K562 (cell line): ENCODE results near the gene IL10RB. TPM values are rescaled to one million over a fixed set of nuclear protein-coding genes. Genes with fewer than 3 reads are reported as not detected.

Experiments used
- CCNT2 ChIP-seq: IDR thresholded peaks from 2 replicates; pipeline ENCODE4 v1.6.1; 2011; ENCODE audit warnings: borderline replicate concordance, low read depth, mild to moderate bottlenecking, moderate library complexity, mixed read lengths, low read length; ENCODE audit not compliant: insufficient read length; ENCODE audit errors: extremely low read depth
- CEBPB ChIP-seq: fragments of 450-650 bp; IDR thresholded peaks from 2 replicates; pipeline ENCODE4 v1.6.1; 2016; ENCODE audit warnings: missing genetic modification characterization, missing compliant biosample characterization
- CLOCK ChIP-seq: fragments of 250-450 bp; sonication (Bioruptor Pico); IDR thresholded peaks from 2 replicates; pipeline ENCODE4 v1.4.0; 2020; ENCODE audit warnings: mild to moderate bottlenecking, moderate library complexity, borderline replicate concordance
- COPS2 ChIP-seq: fragments of 450-650 bp; conservative IDR thresholded peaks from 2 replicates; pipeline ENCODE4 v1.6.1; 2016; ENCODE audit warnings: mild to moderate bottlenecking, moderate library complexity
- E2F3 ChIP-seq: fragments of 250-450 bp; sonication (Bioruptor Pico); IDR thresholded peaks from 2 replicates; pipeline ENCODE4 v1.4.0; 2020; ENCODE audit warnings: mild to moderate bottlenecking
- GTF3C2 ChIP-seq: IDR thresholded peaks from 3 replicates; pipeline ENCODE4 v1.6.1; 2011; ENCODE audit warnings: borderline replicate concordance, mild to moderate bottlenecking, moderate library complexity; ENCODE audit not compliant: insufficient read length; ENCODE audit errors: extremely low read depth
- JUND ChIP-seq, 2 experiments: IDR thresholded peaks; 2 replicates in 1 of 2; 3 replicates in 1 of 2; pipeline ENCODE4 v1.6.1; 2011; ENCODE audit warnings: borderline replicate concordance in 2 of 2, low read depth in 2 of 2, low read length in 2 of 2, improper control_type of control experiment in 1 of 2, missing biosample characterization in 1 of 2, missing genetic modification characterization in 1 of 2, missing genetic modification reagents in 1 of 2
- MAFK ChIP-seq: IDR thresholded peaks from 2 replicates; pipeline ENCODE4 v1.6.1; 2011; ENCODE audit warnings: low read length, improper control_type of control experiment
- NR3C1 ChIP-seq: sonication (generic); formaldehyde crosslinking; IDR thresholded peaks from 2 replicates; pipeline ENCODE4 v1.8.1; 2022; ENCODE audit warnings: missing genetic modification reagents
- PML ChIP-seq: IDR thresholded peaks from 2 replicates; pipeline ENCODE4 v1.6.1; 2012; ENCODE audit warnings: low read length, inconsistent platforms
- ZFP1 ChIP-seq: fragments of 450-650 bp; formaldehyde crosslinking; IDR thresholded peaks from 2 replicates; pipeline ENCODE4 v1.4.0; 2020; ENCODE audit warnings: mild to moderate bottlenecking, mixed read lengths
- ZSCAN29 ChIP-seq: fragments of 450-650 bp; IDR thresholded peaks from 2 replicates; pipeline ENCODE4 v1.6.1; 2017
- polyA plus RNA-seq, 8 experiments: library from polyadenylated mRNA; depleted of rRNA in 4 of 8; stranded (reverse) in 5 of 8; unstranded in 3 of 8; fragments of >200 nt; fragmentation: Nextera tagmentation in 2 of 8; fragmentation: Illumina TruSeq in 1 of 8; extraction: Ambion mirVana in 2 of 8; extraction: Trizol in 1 of 8; gene quantifications; 2 replicates each; pipeline versions ENCODE4 v1.2.1 to v1.2.3, GENCODE V29; 2011 to 2014; ENCODE audit warnings: inconsistent platforms in 1 of 8, missing spikeins in 1 of 8
- total RNA-seq, 7 experiments: library from RNA; depleted of rRNA in 6 of 7; stranded (reverse); fragments of >200 nt in 6 of 7; fragmentation: Illumina TruSeq in 2 of 7; extraction: Trizol in 2 of 7; gene quantifications; 2 replicates each; pipeline versions ENCODE4 v1.2.1 to v1.2.3, GENCODE V29; 2011 to 2021; ENCODE audit warnings: low replicate concordance in 1 of 7
- TF ChIP-seq, protein P1 (sequence below), 2 experiments: fragments of 450-650 bp in 1 of 2; sonication (generic) in 1 of 2; formaldehyde crosslinking; conservative IDR thresholded peaks; 2 replicates each; pipeline versions ENCODE4 v1.4.0 to v1.8.1; 2020 to 2022; ENCODE audit warnings: mild to moderate bottlenecking in 1 of 2, missing genetic modification reagents in 1 of 2
- TF ChIP-seq, protein P2 (sequence below): fragments of 450-650 bp; IDR thresholded peaks from 2 replicates; pipeline ENCODE4 v1.6.1; 2018; ENCODE audit warnings: mild to moderate bottlenecking, low read depth; ENCODE audit not compliant: partially characterized antibody
- TF ChIP-seq, protein P3 (sequence below): sonication (generic); formaldehyde crosslinking; IDR thresholded peaks from 2 replicates; pipeline ENCODE4 v1.8.0; 2022; ENCODE audit warnings: mild to moderate bottlenecking, missing genetic modification reagents
- TF ChIP-seq, protein P4 (sequence below): IDR thresholded peaks from 2 replicates; pipeline ENCODE4 v1.6.1; 2014; ENCODE audit warnings: antibody characterized with exemption

The IL10RB gene
- total and polyA plus RNA-seq, 9 of the 15 experiments (the other 6 are each of a cell fraction or from before 2014, with no cell fraction given), result 10.9 to 33.8 (median 23.0) TPM

GRCh38 chr21:33308586-33309490 is 42.7 kb downstream of the IL10RB start (continued):
- no peak for TF ChIP-seq CLOCK
- TF ChIP-seq GTF3C2, result no peak
- TF ChIP-seq, protein P1, sequence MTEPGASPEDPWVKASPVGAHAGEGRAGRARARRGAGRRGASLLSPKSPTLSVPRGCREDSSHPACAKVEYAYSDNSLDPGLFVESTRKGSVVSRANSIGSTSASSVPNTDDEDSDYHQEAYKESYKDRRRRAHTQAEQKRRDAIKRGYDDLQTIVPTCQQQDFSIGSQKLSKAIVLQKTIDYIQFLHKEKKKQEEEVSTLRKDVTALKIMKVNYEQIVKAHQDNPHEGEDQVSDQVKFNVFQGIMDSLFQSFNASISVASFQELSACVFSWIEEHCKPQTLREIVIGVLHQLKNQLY (CRISPR knock-in tag; conservative IDR thresholded peaks at IDR 0.05), result no peak
- TF ChIP-seq, protein P2, sequence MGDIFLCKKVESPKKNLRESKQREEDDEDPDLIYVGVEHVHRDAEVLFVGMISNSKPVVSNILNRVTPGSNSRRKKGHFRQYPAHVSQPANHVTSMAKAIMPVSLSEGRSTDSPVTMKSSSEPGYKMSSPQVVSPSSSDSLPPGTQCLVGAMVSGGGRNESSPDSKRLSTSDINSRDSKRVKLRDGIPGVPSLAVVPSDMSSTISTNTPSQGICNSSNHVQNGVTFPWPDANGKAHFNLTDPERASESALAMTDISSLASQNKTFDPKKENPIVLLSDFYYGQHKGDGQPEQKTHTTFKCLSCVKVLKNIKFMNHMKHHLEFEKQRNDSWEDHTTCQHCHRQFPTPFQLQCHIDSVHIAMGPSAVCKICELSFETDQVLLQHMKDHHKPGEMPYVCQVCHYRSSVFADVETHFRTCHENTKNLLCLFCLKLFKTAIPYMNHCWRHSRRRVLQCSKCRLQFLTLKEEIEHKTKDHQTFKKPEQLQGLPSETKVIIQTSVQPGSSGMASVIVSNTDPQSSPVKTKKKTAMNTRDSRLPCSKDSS, result no peak
- no peak for TF ChIP-seq CEBPB (tag)
- no peak for TF ChIP-seq COPS2
- TF ChIP-seq CCNT2, result no peak
- TF ChIP-seq, protein P3, sequence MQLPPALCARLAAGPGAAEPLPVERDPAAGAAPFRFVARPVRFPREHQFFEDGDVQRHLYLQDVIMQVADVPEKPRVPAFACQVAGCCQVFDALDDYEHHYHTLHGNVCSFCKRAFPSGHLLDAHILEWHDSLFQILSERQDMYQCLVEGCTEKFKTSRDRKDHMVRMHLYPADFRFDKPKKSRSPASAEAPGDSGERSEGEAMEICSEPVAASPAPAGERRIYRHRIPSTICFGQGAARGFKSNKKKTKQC (CRISPR knock-in tag), result no peak
- no peak for TF ChIP-seq NR3C1 (CRISPR knock-in tag)
- no peak for TF ChIP-seq ZFP1 (CRISPR knock-in tag)
- no peak for TF ChIP-seq PML
- no peak for TF ChIP-seq JUND (IDR thresholded peaks at IDR 0.05; ENCODE audit: borderline replicate concordance, low read depth, low read length)
- TF ChIP-seq JUND (tag; IDR thresholded peaks at IDR 0.05; ENCODE audit: borderline replicate concordance, low read depth, low read length), result no peak
- no peak for TF ChIP-seq ZSCAN29
- TF ChIP-seq MAFK, result no peak
- TF ChIP-seq E2F3 (CRISPR knock-in tag), result no peak
- TF ChIP-seq, protein P4, sequence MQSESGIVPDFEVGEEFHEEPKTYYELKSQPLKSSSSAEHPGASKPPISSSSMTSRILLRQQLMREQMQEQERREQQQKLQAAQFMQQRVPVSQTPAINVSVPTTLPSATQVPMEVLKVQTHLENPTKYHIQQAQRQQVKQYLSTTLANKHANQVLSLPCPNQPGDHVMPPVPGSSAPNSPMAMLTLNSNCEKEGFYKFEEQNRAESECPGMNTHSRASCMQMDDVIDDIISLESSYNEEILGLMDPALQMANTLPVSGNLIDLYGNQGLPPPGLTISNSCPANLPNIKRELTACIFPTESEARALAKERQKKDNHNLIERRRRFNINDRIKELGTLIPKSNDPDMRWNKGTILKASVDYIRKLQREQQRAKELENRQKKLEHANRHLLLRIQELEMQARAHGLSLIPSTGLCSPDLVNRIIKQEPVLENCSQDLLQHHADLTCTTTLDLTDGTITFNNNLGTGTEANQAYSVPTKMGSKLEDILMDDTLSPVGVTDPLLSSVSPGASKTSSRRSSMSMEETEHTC, result no peak
